AG08396 (cell line): ENCODE measurements around the gene FBXO17.
"Not testable (repeated sequence)": the region's sequence is repeated elsewhere in the genome, so short reads cannot be mapped to it uniquely, and the experiment has no call there.

Experiments
- DNase-seq: peaks from one replicate; pipeline ENCODE4 v3.0.0; 2012; ENCODE audit warnings: low spot score, mixed read lengths

Gene FBXO17

GRCh38 chr19:38942471-38943181 lies 32.9 kb downstream of the FBXO17 start:
- no peak for DNase-seq

DNA sequence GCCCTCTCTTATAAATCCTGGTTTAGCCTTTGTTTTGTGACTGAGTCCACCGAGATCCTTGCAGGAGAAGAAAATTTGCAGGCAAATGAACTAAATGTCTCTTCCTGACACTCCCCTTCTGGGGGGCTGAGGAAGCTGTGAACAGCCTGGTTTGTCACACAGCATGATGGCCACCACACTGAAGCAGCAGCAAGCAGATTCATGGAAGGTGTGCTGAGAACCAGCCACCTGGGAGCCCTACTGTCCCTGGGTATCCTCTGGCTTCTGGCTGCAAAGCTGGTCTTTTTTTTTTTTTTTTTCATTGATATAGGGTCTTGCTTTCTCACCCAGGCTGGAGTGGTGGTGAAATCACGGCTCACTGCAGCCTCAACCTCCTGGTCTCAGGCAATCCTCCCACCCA lies 33.6 kb downstream of the FBXO17 start:
- no peak for DNase-seq

- DNase-seq: not testable (repeated sequence)
Observed at GRCh38 chr19:38941466-38941865, 34.1 kb downstream of the FBXO17 start.

- no peak for DNase-seq
Observed at GRCh38 chr19:38939957-38940356, 35.6 kb downstream of the FBXO17 start.

DNA sequence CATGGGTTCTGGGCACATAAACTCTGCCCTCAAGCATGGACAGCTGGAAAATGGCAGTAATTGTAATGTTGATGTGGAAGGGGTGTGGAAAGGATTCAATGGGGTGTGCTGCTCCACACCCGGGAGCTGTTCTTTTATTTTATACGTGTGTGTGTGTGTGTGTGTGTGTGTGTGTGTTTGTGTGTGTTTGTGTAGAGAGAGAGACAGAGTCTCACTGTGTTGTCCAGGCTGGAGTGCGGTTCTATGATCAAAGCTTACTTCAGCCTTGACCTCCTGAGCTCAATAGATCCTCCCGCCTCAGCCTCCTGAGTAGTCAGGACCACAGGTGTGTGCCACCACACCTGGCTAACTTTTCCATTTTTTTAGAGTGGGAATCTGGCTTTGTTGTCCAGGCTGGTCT lies 42.0 kb downstream of the FBXO17 start:
- DNase-seq: no peak

DNA sequence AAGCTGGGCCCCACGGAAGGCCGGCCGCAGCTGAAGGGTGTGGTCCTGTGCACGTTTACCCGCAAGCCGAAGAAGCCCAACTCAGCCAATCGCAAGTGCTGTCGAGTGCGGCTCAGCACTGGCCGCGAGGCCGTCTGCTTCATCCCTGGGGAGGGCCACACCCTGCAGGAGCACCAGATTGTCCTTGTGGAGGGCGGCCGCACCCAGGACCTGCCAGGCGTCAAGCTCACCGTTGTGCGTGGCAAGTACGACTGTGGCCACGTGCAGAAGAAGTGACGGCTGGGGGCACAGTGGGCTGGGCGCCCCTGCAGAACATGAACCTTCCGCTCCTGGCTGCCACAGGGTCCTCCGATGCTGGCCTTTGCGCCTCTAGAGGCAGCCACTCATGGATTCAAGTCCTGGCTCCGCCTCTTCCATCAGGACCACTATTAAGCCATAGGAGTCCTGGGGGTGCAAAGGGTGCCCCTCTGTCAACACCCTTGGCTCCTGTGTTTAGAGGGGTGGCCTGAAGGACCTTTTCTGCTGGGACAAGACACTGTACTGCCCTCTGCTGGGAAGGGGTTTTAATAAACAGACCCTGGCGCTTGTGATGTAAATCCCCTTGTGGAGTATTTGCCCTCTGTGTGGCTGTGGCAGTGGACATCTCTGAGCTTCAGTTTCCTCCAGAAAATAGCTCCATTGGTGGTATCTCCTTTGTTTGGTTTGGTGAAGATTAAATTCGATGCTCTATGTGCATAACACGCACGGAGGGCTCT lies 42.9 kb downstream of the FBXO17 start:
- no peak for DNase-seq

GRCh38 chr19:38931521-38931793 lies 44.1 kb downstream of the FBXO17 start:
- no peak for DNase-seq

DNA sequence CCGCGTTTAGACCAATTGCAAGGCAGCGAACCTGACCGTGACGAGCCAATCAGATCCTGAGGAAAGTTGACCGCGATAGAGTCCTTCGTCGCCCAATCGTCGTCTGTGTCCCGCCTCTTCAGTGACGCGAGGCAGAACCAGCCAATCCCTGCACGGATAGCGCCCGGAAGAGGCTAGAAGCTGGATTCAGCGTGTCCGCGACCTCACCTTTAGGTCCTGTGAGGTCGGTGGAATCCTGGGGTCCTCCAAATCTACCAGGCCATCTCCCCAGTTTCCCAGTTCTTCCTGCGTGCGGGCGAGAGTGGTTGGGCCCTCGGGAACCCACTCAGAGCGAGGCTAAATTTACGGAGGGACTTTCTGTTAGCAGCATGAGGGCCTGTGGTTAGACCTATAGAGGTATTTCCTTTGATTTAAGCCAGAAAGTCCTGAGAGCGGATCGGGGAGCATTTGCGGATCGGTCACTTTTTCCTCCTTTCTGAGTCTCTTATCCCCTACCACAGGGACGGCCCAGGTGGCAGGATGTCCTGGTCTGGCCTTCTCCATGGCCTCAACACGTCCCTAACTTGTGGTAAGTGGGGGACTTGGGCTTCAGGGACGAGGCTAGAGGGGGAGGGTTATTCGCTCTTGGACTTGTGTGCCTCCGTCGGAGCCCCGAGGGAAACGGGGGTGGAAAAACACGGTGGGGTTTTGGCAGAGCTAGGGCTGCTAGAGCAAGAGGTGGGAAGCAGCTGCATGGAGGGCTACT lies 44.6 kb downstream of the FBXO17 start, which contains the start of gene MRPS12:
MRPS12 (plus strand) TSS at position 169 of the 745 bp plus-strand sequence; CDS start at position 520, 351 bp downstream.
- DNase-seq: peak; percentile 100

DNA sequence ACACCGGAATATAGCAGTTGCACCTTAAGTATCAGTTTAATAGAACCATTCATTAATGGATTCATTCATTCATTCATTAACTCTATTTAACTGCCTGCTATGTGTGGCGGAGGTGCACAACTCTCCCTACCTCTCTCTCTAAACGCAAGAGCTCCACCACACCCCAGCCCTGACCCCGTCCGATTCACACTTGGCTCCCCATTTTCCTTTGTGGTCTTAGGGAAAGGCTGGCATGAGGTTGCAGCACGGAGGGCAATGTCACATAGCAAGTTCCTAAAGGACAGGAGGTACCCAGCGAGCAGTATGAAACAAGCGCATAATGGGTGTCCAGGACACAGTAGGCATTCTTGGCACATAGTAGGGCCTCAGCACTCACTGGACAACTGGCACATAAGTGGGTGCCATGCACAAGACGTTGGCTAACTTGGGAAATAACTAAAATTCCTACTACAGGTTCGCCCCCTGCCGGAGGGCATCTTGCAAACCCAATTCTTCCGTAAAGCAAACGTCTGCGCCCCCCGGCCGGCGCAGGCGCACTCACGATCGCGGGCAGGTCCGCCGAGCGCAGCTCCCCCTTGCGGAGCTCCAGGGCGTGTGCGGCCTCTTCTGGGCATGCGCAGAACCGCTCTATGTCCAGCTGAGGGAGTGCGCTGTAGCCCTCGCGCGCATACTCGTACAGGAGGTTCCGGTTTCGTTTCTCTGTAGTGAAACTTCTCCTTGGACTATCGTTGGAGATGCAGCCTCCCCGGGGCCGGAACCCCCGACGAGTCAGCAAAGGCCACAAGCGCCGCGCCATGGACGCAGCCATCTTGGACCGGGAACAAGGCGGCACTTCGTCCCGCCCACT lies 45.4 kb downstream of the FBXO17 start, which contains the start of gene SARS2:
SARS2 (minus strand) TSS at position 835 of the 847 bp plus-strand sequence; CDS start at position 808, 27 bp downstream.
- peak; percentile 99 for DNase-seq

GRCh38 chr19:38928391-38929001 lies 47.0 kb downstream of the FBXO17 start:
- DNase-seq: no peak

GRCh38 chr19:38924388-38924787 lies 51.2 kb downstream of the FBXO17 start:
- DNase-seq: no peak

GRCh38 chr19:38922482-38922881 lies 53.1 kb downstream of the FBXO17 start:
- DNase-seq: no peak

- no peak for DNase-seq
Observed at GRCh38 chr19:38921420-38922274, 53.9 kb downstream of the FBXO17 start.

DNA sequence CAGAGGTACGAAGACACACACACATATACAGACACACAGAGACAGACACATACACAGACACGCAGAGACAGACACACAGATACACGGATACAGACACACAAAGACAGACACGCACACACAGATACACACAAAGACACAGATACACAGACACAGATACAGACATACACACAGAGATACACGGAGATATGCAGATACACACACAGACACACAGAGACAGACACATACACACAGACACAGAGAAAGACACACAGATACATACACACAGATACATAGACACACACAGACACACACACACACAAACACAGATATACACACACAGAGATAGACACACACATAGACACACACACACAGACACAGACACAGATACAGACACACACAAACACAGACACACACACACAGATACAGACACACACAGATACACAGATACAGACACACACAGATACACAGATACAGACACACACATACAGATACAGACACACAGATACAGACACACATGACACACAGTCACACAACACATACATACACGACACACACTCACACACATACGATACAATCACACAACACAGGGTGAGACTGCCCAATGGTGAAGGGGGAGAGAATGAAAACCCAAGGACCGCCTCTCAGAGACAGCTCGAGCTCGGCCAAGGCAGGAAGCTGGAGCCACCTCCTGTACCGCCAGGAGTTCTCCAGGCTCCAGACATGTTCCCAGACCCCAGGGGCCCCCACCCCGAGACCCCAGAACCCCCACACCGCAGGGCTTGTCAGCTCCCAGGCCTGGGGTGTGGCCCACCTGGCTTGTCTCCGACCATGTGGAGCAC lies 54.7 kb downstream of the FBXO17 start:
- DNase-seq: no peak

- DNase-seq: peak; percentile 5
Observed at GRCh38 chr19:38919837-38920601, 55.5 kb downstream of the FBXO17 start.

- DNase-seq: no peak
Observed at GRCh38 chr19:38918526-38918925, 57.0 kb downstream of the FBXO17 start.

DNA sequence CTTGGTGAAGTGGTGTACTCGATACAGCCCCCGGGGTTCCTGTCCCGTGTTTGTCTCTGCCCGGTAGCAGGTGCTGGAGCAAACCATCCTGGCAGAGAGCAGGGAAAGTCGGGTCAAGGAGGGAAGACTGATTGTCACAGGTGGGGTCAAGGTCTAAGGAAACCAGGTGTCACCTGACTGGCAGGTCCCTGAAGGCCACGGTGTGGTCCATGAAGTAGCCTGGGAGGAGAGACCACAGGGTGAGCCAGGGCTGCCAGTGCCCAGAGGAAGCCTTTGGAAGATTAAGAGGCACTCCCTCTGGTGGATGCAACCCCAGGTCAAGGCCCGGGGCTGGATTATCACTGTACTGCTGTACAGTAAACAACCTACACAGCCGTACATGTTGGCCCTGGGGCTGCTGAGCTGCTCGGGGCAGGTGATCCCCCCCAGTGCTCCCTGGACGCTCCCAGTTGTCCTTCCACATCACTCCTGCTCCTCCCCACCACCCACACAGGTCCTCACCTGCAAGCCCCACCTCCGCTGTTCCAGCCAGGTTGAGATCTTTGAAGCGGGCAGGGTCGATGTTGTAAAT lies 57.5 kb downstream of the FBXO17 start:
- peak; percentile 44 for DNase-seq

DNA sequence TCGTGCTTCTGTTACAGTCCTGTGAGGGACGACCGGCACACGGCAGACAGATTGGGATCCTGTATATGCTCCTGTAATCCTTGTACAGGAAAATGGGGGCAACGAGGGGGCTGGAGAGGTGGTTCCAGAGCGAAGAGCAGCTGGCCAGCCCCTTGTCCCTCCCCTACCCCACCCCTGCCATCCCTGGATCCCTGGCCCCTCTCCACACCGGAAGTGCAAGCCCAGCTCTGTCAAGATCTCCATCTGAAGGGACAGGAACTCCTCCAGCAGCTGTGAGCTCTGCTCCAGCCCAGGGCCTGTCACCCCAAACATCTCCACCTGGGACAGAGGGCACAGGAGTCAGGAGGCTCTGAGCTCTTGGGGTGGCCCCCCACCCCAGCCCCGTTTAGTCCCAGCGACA lies 58.0 kb downstream of the FBXO17 start:
- DNase-seq: no peak
